HG03520 (cell line): Measurements from ENCODE around the gene LTBP3.
"Not testable (repeated sequence)": the region's sequence is repeated elsewhere in the genome, so short reads cannot be mapped to it uniquely, and the experiment has no call there.

ENCODE experiments used
- ATAC-seq: cut with Tn5 transposase; IDR thresholded peaks from one replicate; pipeline ENCODE4 v1.9.1; 2021; ENCODE audit warnings: mild to moderate bottlenecking, moderate library complexity; ENCODE audit not compliant: unreplicated experiment

Gene LTBP3

GRCh38 chr11:65538232-65538914, 19.8 kb downstream of the LTBP3 start:
- no peak for ATAC-seq

GRCh38 chr11:65537620-65538231, 20.4 kb downstream of the LTBP3 start:
- no peak for ATAC-seq

GRCh38 chr11:65537296-65537597, 20.9 kb downstream of the LTBP3 start:
- no peak for ATAC-seq

GRCh38 chr11:65536412-65537295, 21.5 kb downstream of the LTBP3 start:
- no peak for ATAC-seq

GRCh38 chr11:65535102-65535501, 23.1 kb downstream of the LTBP3 start:
- ATAC-seq: no peak

- no peak for ATAC-seq
Measured at GRCh38 chr11:65532388-65533064, 25.6 kb downstream of the LTBP3 start.

GRCh38 chr11:65530157-65530496, 28.0 kb downstream of the LTBP3 start:
- no peak for ATAC-seq

GRCh38 chr11:65529475-65530156, 28.5 kb downstream of the LTBP3 start:
- no peak for ATAC-seq

GRCh38 chr11:65528819-65529350, 29.3 kb downstream of the LTBP3 start:
- ATAC-seq: no peak

- no peak for ATAC-seq
Measured at GRCh38 chr11:65526744-65527143, 31.4 kb downstream of the LTBP3 start.

GRCh38 chr11:65525546-65526480, 32.3 kb downstream of the LTBP3 start:
- no peak for ATAC-seq

GRCh38 chr11:65524741-65525545, 33.2 kb downstream of the LTBP3 start, which contains the start of gene SCYL1:
Gene SCYL1, plus strand, starts transcription at chr11:65525083. Its CDS starts 71 bp downstream, at chr11:65525154.
- ATAC-seq: no peak

- no peak for ATAC-seq
Measured at GRCh38 chr11:65524014-65524740, 34.0 kb downstream of the LTBP3 start.

- ATAC-seq: not testable (repeated sequence)
Measured at GRCh38 chr11:65523631-65523968, 34.6 kb downstream of the LTBP3 start.

- ATAC-seq: not testable (repeated sequence)
Measured at GRCh38 chr11:65522718-65523630, 35.2 kb downstream of the LTBP3 start.

- not testable (repeated sequence) for ATAC-seq
Measured at GRCh38 chr11:65521777-65522521, 36.2 kb downstream of the LTBP3 start.
